Sigmoid colon (tissue), 4 donors: Measurements from ENCODE around the gene MYO5C.

Source experiments
- EP300 ChIP-seq, 4 donors: sonication (generic); formaldehyde crosslinking; IDR thresholded peaks; one replicate each; pipeline ENCODE4 v1.6.1; 2017; ENCODE audit warnings: antibody characterized with exemption in 4 of 4
- POLR2A ChIP-seq, 2 donors: fragments of 450-650 bp; IDR thresholded peaks; one replicate each; pipeline ENCODE4 v1.6.1; 2016; ENCODE audit warnings: antibody characterized with exemption in 2 of 2, mild to moderate bottlenecking in 2 of 2, moderate library complexity in 2 of 2
- TF ChIP-seq, protein P1 (sequence below), 4 experiments: fragments of 450-650 bp in 3 of 4; fragments of 200-600 bp in 1 of 4; IDR thresholded peaks; one replicate each; pipeline ENCODE4 v1.5.1; 2016 to 2019; ENCODE audit warnings: antibody characterized with exemption in 4 of 4, mild to moderate bottlenecking in 3 of 4, moderate library complexity in 2 of 4

DNA sequence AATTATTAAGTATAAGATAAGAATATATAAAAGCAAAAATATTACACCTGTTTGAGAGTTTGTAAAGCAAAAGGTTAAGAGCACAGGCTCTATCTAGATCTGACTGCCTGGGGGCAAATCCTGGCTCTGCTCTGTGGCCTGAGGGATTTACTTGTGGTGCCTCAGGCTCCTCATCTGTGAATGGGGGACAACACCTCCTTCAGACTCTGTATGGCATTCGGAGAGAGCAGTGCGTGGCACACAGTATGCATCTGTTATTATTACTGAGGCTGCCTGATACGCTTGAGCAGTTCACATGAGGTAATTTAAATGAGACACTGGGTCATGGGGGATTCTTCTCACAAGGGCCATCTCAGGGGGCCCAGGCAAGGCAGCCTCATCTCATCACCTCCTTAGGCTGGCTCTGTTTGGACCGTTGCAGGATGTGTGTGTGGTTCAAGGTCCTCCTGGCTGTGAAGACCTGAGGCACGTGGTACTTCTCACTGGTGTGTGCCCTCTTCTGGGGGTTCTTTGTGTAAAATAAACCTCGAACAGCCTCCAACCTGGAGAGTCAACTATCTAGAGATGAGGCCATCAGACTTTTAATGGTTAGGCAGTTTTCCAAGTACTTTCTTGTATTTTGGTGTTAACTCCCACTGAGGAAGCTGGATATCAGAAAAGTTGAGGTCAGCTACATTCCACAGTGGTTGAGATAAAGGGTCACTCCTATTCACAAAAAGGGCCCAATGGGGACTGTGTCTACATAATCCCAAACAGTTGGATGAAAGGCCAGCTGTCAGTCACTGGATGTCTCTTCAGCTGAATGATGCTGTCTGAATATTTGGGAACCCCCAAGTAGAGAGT, 113.4 kb downstream of the MYO5C start:
- TF ChIP-seq, protein P1, sequence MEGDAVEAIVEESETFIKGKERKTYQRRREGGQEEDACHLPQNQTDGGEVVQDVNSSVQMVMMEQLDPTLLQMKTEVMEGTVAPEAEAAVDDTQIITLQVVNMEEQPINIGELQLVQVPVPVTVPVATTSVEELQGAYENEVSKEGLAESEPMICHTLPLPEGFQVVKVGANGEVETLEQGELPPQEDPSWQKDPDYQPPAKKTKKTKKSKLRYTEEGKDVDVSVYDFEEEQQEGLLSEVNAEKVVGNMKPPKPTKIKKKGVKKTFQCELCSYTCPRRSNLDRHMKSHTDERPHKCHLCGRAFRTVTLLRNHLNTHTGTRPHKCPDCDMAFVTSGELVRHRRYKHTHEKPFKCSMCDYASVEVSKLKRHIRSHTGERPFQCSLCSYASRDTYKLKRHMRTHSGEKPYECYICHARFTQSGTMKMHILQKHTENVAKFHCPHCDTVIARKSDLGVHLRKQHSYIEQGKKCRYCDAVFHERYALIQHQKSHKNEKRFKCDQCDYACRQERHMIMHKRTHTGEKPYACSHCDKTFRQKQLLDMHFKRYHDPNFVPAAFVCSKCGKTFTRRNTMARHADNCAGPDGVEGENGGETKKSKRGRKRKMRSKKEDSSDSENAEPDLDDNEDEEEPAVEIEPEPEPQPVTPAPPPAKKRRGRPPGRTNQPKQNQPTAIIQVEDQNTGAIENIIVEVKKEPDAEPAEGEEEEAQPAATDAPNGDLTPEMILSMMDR (IDR thresholded peaks at IDR 0.05) = no peak
- TF ChIP-seq POLR2A (IDR thresholded peaks at IDR 0.05) (no peak), EP300 (IDR thresholded peaks at IDR 0.05) (no peak)
